Liver (tissue), 3 donors: ENCODE data around the gene PRSS1.
"Not testable (repeated sequence)": the region's sequence is repeated elsewhere in the genome, so short reads cannot be mapped to it uniquely, and the experiment has no call there.

Experiments
- GABPA ChIP-seq, 2 donors: IDR thresholded peaks in 1 of 2; conservative IDR thresholded peaks in 1 of 2; 2 replicates each; pipeline ENCODE4 v1.6.1; 2016; ENCODE audit warnings: antibody characterized with exemption in 2 of 2, mild to moderate bottlenecking in 1 of 2, moderate library complexity in 1 of 2
- TF ChIP-seq, protein P1 (sequence below): fragments of 150-350 bp; IDR thresholded peaks from 2 replicates; pipeline ENCODE4 v1.5.1; 2017; ENCODE audit warnings: improper control_type of control experiment, low read depth, low read length; ENCODE audit not compliant: missing input control
- TF ChIP-seq, protein P2 (sequence below): IDR thresholded peaks from 2 replicates; pipeline ENCODE4 v1.6.1; 2016; ENCODE audit warnings: antibody characterized with exemption, mild to moderate bottlenecking
- donor health status: healthy.
- donor health status: healthy.

DNA sequence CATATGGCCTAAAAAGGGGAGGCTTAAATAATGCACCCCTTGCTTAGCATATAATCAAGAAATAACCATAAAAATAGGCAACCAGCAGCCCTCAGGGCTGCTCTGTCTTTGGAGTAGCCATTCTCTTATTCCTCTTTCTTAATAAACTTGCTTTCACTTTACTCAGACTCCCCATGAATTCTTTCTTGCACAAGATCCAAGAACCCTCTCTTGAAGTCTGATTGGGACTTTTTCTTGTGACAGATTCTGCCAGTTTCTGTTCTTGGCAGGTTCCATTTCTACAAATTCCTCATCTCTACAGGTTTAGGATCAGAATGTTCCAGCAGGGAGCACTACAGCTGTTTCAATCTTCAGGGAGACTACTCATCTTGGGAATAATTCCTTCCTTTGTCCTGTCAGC is 40.5 kb upstream of the PRSS1 start:
- TF ChIP-seq, protein P1, sequence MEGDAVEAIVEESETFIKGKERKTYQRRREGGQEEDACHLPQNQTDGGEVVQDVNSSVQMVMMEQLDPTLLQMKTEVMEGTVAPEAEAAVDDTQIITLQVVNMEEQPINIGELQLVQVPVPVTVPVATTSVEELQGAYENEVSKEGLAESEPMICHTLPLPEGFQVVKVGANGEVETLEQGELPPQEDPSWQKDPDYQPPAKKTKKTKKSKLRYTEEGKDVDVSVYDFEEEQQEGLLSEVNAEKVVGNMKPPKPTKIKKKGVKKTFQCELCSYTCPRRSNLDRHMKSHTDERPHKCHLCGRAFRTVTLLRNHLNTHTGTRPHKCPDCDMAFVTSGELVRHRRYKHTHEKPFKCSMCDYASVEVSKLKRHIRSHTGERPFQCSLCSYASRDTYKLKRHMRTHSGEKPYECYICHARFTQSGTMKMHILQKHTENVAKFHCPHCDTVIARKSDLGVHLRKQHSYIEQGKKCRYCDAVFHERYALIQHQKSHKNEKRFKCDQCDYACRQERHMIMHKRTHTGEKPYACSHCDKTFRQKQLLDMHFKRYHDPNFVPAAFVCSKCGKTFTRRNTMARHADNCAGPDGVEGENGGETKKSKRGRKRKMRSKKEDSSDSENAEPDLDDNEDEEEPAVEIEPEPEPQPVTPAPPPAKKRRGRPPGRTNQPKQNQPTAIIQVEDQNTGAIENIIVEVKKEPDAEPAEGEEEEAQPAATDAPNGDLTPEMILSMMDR = not testable (repeated sequence)
- TF ChIP-seq GABPA (IDR thresholded peaks at IDR 0.05 in 1 of 2, conservative IDR thresholded peaks at IDR 0.05 in 1 of 2) = not testable (repeated sequence)
- TF ChIP-seq, protein P2, sequence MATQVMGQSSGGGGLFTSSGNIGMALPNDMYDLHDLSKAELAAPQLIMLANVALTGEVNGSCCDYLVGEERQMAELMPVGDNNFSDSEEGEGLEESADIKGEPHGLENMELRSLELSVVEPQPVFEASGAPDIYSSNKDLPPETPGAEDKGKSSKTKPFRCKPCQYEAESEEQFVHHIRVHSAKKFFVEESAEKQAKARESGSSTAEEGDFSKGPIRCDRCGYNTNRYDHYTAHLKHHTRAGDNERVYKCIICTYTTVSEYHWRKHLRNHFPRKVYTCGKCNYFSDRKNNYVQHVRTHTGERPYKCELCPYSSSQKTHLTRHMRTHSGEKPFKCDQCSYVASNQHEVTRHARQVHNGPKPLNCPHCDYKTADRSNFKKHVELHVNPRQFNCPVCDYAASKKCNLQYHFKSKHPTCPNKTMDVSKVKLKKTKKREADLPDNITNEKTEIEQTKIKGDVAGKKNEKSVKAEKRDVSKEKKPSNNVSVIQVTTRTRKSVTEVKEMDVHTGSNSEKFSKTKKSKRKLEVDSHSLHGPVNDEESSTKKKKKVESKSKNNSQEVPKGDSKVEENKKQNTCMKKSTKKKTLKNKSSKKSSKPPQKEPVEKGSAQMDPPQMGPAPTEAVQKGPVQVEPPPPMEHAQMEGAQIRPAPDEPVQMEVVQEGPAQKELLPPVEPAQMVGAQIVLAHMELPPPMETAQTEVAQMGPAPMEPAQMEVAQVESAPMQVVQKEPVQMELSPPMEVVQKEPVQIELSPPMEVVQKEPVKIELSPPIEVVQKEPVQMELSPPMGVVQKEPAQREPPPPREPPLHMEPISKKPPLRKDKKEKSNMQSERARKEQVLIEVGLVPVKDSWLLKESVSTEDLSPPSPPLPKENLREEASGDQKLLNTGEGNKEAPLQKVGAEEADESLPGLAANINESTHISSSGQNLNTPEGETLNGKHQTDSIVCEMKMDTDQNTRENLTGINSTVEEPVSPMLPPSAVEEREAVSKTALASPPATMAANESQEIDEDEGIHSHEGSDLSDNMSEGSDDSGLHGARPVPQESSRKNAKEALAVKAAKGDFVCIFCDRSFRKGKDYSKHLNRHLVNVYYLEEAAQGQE = not testable (repeated sequence)
